HepG2 (cell line): ENCODE data around the gene INO80E. TPM values are rescaled to one million over a fixed set of nuclear protein-coding genes. Genes with fewer than 3 reads are reported as not detected.

Experiments
- ATAC-seq: fragments of 200-7000 bp; cut with Tn5 transposase; 3 replicates; pipeline ENCODE4 v1.9.1; 2020; ENCODE audit warnings: mild to moderate bottlenecking, moderate library complexity
- BruUV-seq: library from RNA; stranded (reverse); fragments of 400-500 nt; replicated peaks from 2 replicates; lab custom pipeline; 2021; lab: Mats Ljungman, UMichigan
- CTCF ChIA-PET: fragments of 300-600 bp; formaldehyde crosslinking; extraction: SDS; loops from one replicate; lab custom pipeline; 2021; ENCODE audit warnings: low total read pairs, inconsistent platforms, low intra/inter-chr PET ratio; lab: Yijun Ruan, JAX
- POLR2A ChIA-PET: fragments of 350-600 bp; sonication (Branson Sonifier 250); formaldehyde crosslinking; loops from one replicate; lab custom pipeline; 2020; ENCODE audit warnings: antibody characterized with exemption, inconsistent platforms; lab: Yijun Ruan, JAX
- DNase-seq: peaks from one replicate; pipeline ENCODE4 v3.0.0-alpha.2; 2015; ENCODE audit warnings: low spot score
- FAIRE-seq: peaks from 3 replicates; lab custom pipeline; 2011; peaks lifted over from hg19 to GRCh38; lab: Jason Lieb, UNC
- H2AFZ ChIP-seq: one replicate; pipeline ENCODE4 v1.6.1; 2011; ENCODE audit warnings: low read length, inconsistent platforms
- H3K27ac ChIP-seq: fragments of 300-600 bp; 3 replicates; pipeline ENCODE4 v1.8.0; 2011; ENCODE audit warnings: mixed run types, mild to moderate bottlenecking, mixed read lengths, low read length, inconsistent platforms; ENCODE audit not compliant: insufficient read depth; ENCODE audit errors: extremely low read length
- H3K27me3 ChIP-seq, 2 experiments: fragments of 200-600 bp in 1 of 2; 2 replicates in 1 of 2; 3 replicates in 1 of 2; pipeline versions ENCODE4 v1.6.0 to v1.8.0; 2011; ENCODE audit warnings: low read length in 2 of 2, mild to moderate bottlenecking in 2 of 2, moderate library complexity in 2 of 2, inconsistent platforms in 1 of 2; ENCODE audit not compliant: insufficient read depth in 2 of 2, control insufficient read depth in 1 of 2
- H3K36me3 ChIP-seq, 2 experiments: fragments of 200-600 bp in 1 of 2; replicated peaks in 1 of 2; 2 replicates in 1 of 2; 3 replicates in 1 of 2; pipeline versions ENCODE4 v1.5.1 to v1.8.0; 2011; ENCODE audit warnings: low read length in 2 of 2, inconsistent platforms in 1 of 2; ENCODE audit not compliant: insufficient read depth in 2 of 2, control insufficient read depth in 1 of 2
- H3K4me1 ChIP-seq: 2 replicates; pipeline ENCODE4 v1.5.1; 2012; ENCODE audit warnings: low read length, inconsistent platforms; ENCODE audit not compliant: insufficient read depth
- H3K4me2 ChIP-seq: 2 replicates; pipeline ENCODE4 v1.6.0; 2011; ENCODE audit warnings: low read depth, low read length, inconsistent platforms
- H3K4me3 ChIP-seq, 3 experiments: fragments of 200-600 bp in 1 of 3; sonication (generic), shearing (Covaris generic) in 1 of 3; replicated peaks in 1 of 3; 2 replicates each; pipeline ENCODE4 v1.5.1; 2011 to 2016; ENCODE audit warnings: low read length in 3 of 3, inconsistent platforms in 2 of 3, low read depth in 2 of 3, mild to moderate bottlenecking in 2 of 3, control low read depth in 1 of 3, mixed read lengths in 1 of 3; ENCODE audit not compliant: insufficient read depth in 1 of 3
- H3K79me2 ChIP-seq: one replicate; pipeline ENCODE4 v1.6.1; 2011; ENCODE audit warnings: low read length, inconsistent platforms; ENCODE audit not compliant: insufficient read depth
- H3K9ac ChIP-seq: 2 replicates; pipeline ENCODE4 v1.6.0; 2011; ENCODE audit warnings: mild to moderate bottlenecking, low read depth, low read length, inconsistent platforms; ENCODE audit not compliant: insufficient read depth
- H3K9me3 ChIP-seq: 2 replicates; pipeline ENCODE4 v1.5.1; 2012; ENCODE audit warnings: mild to moderate bottlenecking, low read length
- H4K20me1 ChIP-seq: 2 replicates; pipeline ENCODE4 v1.6.0; 2011; ENCODE audit warnings: inconsistent platforms, mild to moderate bottlenecking, low read length, moderate library complexity; ENCODE audit not compliant: insufficient read depth
- ARID2 ChIP-seq: sonication (generic); formaldehyde crosslinking; IDR thresholded peaks from 2 replicates; pipeline ENCODE4 v1.8.1; 2022; ENCODE audit warnings: mild to moderate bottlenecking, missing genetic modification reagents, borderline replicate concordance
- GLI4 ChIP-seq: sonication (generic); formaldehyde crosslinking; IDR thresholded peaks from 2 replicates; pipeline ENCODE4 v1.5.1; 2020; ENCODE audit warnings: missing genetic modification reagents, mild to moderate bottlenecking, moderate library complexity, borderline replicate concordance
- HINFP ChIP-seq: sonication (generic); formaldehyde crosslinking; IDR thresholded peaks from 2 replicates; pipeline ENCODE4 v1.4.0; 2020; ENCODE audit warnings: low read depth, mild to moderate bottlenecking, missing genetic modification reagents
- KIAA2018 ChIP-seq: sonication (generic); formaldehyde crosslinking; IDR thresholded peaks from 2 replicates; pipeline ENCODE4 v1.5.0; 2020; ENCODE audit warnings: mild to moderate bottlenecking, missing genetic modification reagents, borderline replicate concordance
- KLF13 ChIP-seq: sonication (generic); formaldehyde crosslinking; IDR thresholded peaks from 2 replicates; pipeline ENCODE4 v1.4.0; 2020; ENCODE audit warnings: mild to moderate bottlenecking, missing genetic modification reagents
- TGIF2 ChIP-seq: IDR thresholded peaks from 2 replicates; pipeline ENCODE4 v1.6.1; 2016; ENCODE audit warnings: control low read depth, missing compliant biosample characterization
- ZBTB46 ChIP-seq: sonication (generic); formaldehyde crosslinking; IDR thresholded peaks from 2 replicates; pipeline ENCODE4 v1.4.0; 2020; ENCODE audit warnings: mild to moderate bottlenecking, missing genetic modification reagents, borderline replicate concordance
- ZFP37 ChIP-seq: sonication (generic); formaldehyde crosslinking; IDR thresholded peaks from 2 replicates; pipeline ENCODE4 v1.4.0; 2020; ENCODE audit warnings: missing genetic modification reagents, borderline replicate concordance
- ZNF205 ChIP-seq: IDR thresholded peaks from 2 replicates; pipeline ENCODE4 v1.6.1; 2018; ENCODE audit warnings: missing biosample characterization, missing genetic modification reagents
- ZNF251 ChIP-seq: sonication (generic); formaldehyde crosslinking; IDR thresholded peaks from 2 replicates; pipeline ENCODE4 v1.9.0; 2021; ENCODE audit warnings: mild to moderate bottlenecking, missing genetic modification reagents
- ZNF280B ChIP-seq: sonication (generic); formaldehyde crosslinking; IDR thresholded peaks from 2 replicates; pipeline ENCODE4 v1.5.0; 2020; ENCODE audit warnings: missing genetic modification reagents, mild to moderate bottlenecking, borderline replicate concordance
- ZNF777 ChIP-seq: sonication (generic); formaldehyde crosslinking; IDR thresholded peaks from 2 replicates; pipeline ENCODE4 v1.4.0; 2020; ENCODE audit warnings: missing genetic modification reagents
- WGBS: methylation state at CpG from one replicate; pipeline ENCODE4 v1.1.6; 2017; ENCODE audit warnings: low lambda C conversion rate; 5-methylcytosine and 5-hydroxymethylcytosine counted together
- in situ Hi-C: cut with HindIII; loops from 2 replicates; pipeline ENCODE4 v1.10.0; 2017; ENCODE audit warnings: low pct_unique_long_range_greater_than_20kb; ENCODE audit not compliant: extremely low pct_ligation_motif_present
- intact Hi-C: fragments of 100-400 bp; cut with micrococcal nuclease; formaldehyde crosslinking; loops from one replicate; pipeline ENCODE4 v1.10.0; 2022; ENCODE audit not compliant: unreplicated experiment
- polyA plus RNA-seq, 8 experiments: library from polyadenylated mRNA; depleted of rRNA in 3 of 8; stranded (reverse) in 7 of 8; unstranded in 1 of 8; fragments of >200 nt; fragmentation: Illumina TruSeq in 4 of 8; extraction: Trizol in 4 of 8; gene quantifications; 2 replicates each; pipeline versions ENCODE4 v1.2.1 to v1.2.3, GENCODE V29; 2011 to 2016; ENCODE audit warnings: low read depth in 4 of 8, missing spikeins in 1 of 8, mixed read lengths in 1 of 8; ENCODE audit not compliant: insufficient read depth in 1 of 8
- total RNA-seq, 5 experiments: library from RNA; depleted of rRNA; stranded (reverse); fragments of >200 nt; fragmentation: Illumina TruSeq; extraction: Trizol; gene quantifications; 2 replicates each; pipeline ENCODE4 v1.2.3, GENCODE V29; 2016; ENCODE audit warnings: low read depth in 1 of 5

INO80E gene
- total and polyA plus RNA-seq, 2 of the 13 experiments (the other 11 are each of a cell fraction or from before 2014, with no cell fraction given), result 25.8 to 45.6 TPM

GRCh38 chr16:30025156-30025555 is 29.1 kb downstream of the INO80E start:
- Histone ChIP-seq H3K9me3 (no peaks in the 10 kb centered on the region), H3K27ac (no peak overlapping the region), H3K4me3 (no peak overlapping the region), H3K27me3 (peaks cover 34 to 82% of the 10 kb centered on the region in 2 experiments), H3K4me2 (no peak overlapping the region), H4K20me1 (no peaks in the 10 kb centered on the region), H2AFZ (no peak overlapping the region), H3K79me2 (no peaks in the 10 kb centered on the region), H3K4me1 (peaks cover 10% of the 10 kb centered on the region; the same call in 1 of the 2 replicates), H3K9ac (no peak overlapping the region), H3K36me3 (no peaks in the 10 kb centered on the region)
- intact Hi-C loops (no loop called here), in situ Hi-C loops (no loop called here)
- BruUV-seq, result no TSS peak
- FAIRE-seq (no peak), ATAC-seq (no peak), DNase-seq (no peak)
- ChIA-PET CTCF (no interaction called here), POLR2A (no interaction called here)
- 4% methylated on average over 12 of the region's 20 CpGs for WGBS
- TF ChIP-seq TGIF2 (no peak), ZNF777 (no peak), KLF13 (CRISPR knock-in tag) (no peak), HINFP (CRISPR knock-in tag) (no peak), ARID2 (CRISPR knock-in tag) (no peak), KIAA2018 (CRISPR knock-in tag) (no peak), ZBTB46 (no peak), ZNF205 (CRISPR knock-in tag) (no peak), GLI4 (no peak), ZNF251 (CRISPR knock-in tag) (no peak), ZFP37 (no peak), ZNF280B (no peak)
